ENCODE results near the gene LRWD1.
"Not testable (repeated sequence)": the region's sequence is repeated elsewhere in the genome, so short reads cannot be mapped to it uniquely, and the experiment has no call there.

DNA sequence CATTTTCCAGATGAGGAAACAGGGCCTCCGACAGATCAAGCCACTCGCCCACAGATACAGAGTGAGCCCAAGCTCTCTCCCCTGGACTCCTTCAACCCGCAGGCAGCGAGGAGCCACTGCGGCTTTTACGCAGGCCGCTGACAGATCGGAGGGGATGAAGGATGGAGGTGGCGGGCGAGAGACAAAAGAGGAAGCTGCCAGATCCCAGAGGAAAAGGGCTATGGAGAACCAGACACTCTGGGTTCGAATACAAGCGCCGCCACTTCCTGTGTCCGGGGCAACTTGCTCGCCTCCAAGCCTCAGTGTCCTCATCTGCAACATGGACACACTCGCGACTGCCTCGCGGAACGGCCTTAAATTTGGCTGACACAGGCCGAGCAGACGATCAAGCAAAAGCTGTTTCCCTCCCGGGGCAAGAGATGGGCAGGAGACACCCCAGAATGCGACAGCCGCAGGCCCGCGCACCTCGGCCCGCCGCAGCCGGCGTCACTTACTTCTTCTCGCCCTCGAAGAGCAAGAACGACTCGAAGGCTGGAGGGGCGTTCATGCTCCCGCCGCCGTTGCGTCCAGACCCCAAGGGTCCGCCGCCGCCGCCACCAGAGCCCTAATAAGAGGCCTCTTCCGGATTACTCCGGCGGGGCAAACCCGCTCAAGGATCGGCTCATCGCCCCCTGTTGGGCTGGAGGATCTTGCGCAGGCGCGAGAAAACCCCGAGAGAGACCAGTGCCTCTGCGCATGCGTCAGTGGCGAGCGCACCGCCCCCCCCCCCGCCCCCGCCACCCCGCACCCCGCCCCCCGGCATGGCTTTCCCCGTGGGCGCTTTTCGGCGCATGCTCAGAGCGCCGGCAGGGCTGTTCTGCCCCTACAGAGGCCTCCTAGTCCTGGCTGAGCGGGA lies 13.8 kb downstream of the LRWD1 start, which contains the start of gene POLR2J:
- TF ChIP-seq, protein P1, sequence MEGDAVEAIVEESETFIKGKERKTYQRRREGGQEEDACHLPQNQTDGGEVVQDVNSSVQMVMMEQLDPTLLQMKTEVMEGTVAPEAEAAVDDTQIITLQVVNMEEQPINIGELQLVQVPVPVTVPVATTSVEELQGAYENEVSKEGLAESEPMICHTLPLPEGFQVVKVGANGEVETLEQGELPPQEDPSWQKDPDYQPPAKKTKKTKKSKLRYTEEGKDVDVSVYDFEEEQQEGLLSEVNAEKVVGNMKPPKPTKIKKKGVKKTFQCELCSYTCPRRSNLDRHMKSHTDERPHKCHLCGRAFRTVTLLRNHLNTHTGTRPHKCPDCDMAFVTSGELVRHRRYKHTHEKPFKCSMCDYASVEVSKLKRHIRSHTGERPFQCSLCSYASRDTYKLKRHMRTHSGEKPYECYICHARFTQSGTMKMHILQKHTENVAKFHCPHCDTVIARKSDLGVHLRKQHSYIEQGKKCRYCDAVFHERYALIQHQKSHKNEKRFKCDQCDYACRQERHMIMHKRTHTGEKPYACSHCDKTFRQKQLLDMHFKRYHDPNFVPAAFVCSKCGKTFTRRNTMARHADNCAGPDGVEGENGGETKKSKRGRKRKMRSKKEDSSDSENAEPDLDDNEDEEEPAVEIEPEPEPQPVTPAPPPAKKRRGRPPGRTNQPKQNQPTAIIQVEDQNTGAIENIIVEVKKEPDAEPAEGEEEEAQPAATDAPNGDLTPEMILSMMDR (IDR thresholded peaks at IDR 0.05; ENCODE audit: borderline replicate concordance, extremely low read depth, low read length, poor library complexity, severe bottlenecking): peak; percentile 45
- not testable (repeated sequence) for TF ChIP-seq EZH2 (IDR thresholded peaks at IDR 0.05; ENCODE audit: borderline replicate concordance, low read depth, low read length, severe bottlenecking)
